ENCODE measurements around the gene LAMC1.

LAMC1 gene

GRCh38 chr1:182984138-182984537 lies 39.1 kb upstream of the LAMC1 start:
- no peaks in the 10 kb centered on the region for H4K20me1 ChIP-seq (ENCODE audit: insufficient read depth)
- H3K79me2 ChIP-seq (ENCODE audit: insufficient read depth, low read depth): no peaks in the 10 kb centered on the region
- no peak overlapping the region for H3K27ac ChIP-seq
- no peaks in the 10 kb centered on the region for H3K36me3 ChIP-seq (ENCODE audit: insufficient read depth)
- no peak overlapping the region for H3K4me3 ChIP-seq (IDR thresholded peaks at IDR 0.05; ENCODE audit: insufficient read depth, low read depth, low read length)
- H3K4me2 ChIP-seq: no peak overlapping the region
- H3K9ac ChIP-seq: no peak overlapping the region
- no peak overlapping the region for H2AFZ ChIP-seq (ENCODE audit: low read depth)
- H3K27me3 ChIP-seq (ENCODE audit: insufficient read depth, low read depth): no peaks in the 10 kb centered on the region
- no peak for TF ChIP-seq CTCF (conservative IDR thresholded peaks at IDR 0.05; ENCODE audit: low read depth, low read length)
- H3K4me1 ChIP-seq (ENCODE audit: low read depth, poor library complexity, severe bottlenecking): no peaks in the 10 kb centered on the region

- Histone ChIP-seq H3K27me3 (ENCODE audit: insufficient read depth, low read depth) (no peaks in the 10 kb centered on the region), H2AFZ (ENCODE audit: low read depth) (no peak overlapping the region), H4K20me1 (ENCODE audit: insufficient read depth) (no peaks in the 10 kb centered on the region), H3K9ac (no peak overlapping the region), H3K79me2 (ENCODE audit: insufficient read depth, low read depth) (no peaks in the 10 kb centered on the region), H3K4me3 (IDR thresholded peaks at IDR 0.05; ENCODE audit: insufficient read depth, low read depth, low read length) (no peak overlapping the region), H3K4me1 (ENCODE audit: low read depth, poor library complexity, severe bottlenecking) (no peaks in the 10 kb centered on the region), H3K4me2 (no peak overlapping the region), H3K27ac (no peak overlapping the region), H3K36me3 (ENCODE audit: insufficient read depth) (no peaks in the 10 kb centered on the region)
- no peak for TF ChIP-seq CTCF (conservative IDR thresholded peaks at IDR 0.05; ENCODE audit: low read depth, low read length)
Measured at GRCh38 chr1:182984621-182985020, 38.6 kb upstream of the LAMC1 start.

- Histone ChIP-seq H3K4me3 (IDR thresholded peaks at IDR 0.05; ENCODE audit: insufficient read depth, low read depth, low read length) (no peak overlapping the region), H3K4me2 (no peak overlapping the region), H3K9ac (no peak overlapping the region), H3K27ac (no peak overlapping the region), H2AFZ (ENCODE audit: low read depth) (no peak overlapping the region), H3K36me3 (ENCODE audit: insufficient read depth) (no peaks in the 10 kb centered on the region), H3K27me3 (ENCODE audit: insufficient read depth, low read depth) (no peaks in the 10 kb centered on the region), H3K79me2 (ENCODE audit: insufficient read depth, low read depth) (no peaks in the 10 kb centered on the region), H4K20me1 (ENCODE audit: insufficient read depth) (no peaks in the 10 kb centered on the region), H3K4me1 (ENCODE audit: low read depth, poor library complexity, severe bottlenecking) (no peaks in the 10 kb centered on the region)
- no peak for TF ChIP-seq CTCF (conservative IDR thresholded peaks at IDR 0.05; ENCODE audit: low read depth, low read length)
Measured at GRCh38 chr1:182985876-182986275, 37.3 kb upstream of the LAMC1 start.

- H3K36me3 ChIP-seq (ENCODE audit: insufficient read depth): no peaks in the 10 kb centered on the region
- no peaks in the 10 kb centered on the region for H4K20me1 ChIP-seq (ENCODE audit: insufficient read depth)
- H2AFZ ChIP-seq (ENCODE audit: low read depth): no peak overlapping the region
- no peak overlapping the region for H3K4me2 ChIP-seq
- H3K4me1 ChIP-seq (ENCODE audit: low read depth, poor library complexity, severe bottlenecking): no peaks in the 10 kb centered on the region
- H3K27ac ChIP-seq: no peak overlapping the region
- H3K4me3 ChIP-seq (IDR thresholded peaks at IDR 0.05; ENCODE audit: insufficient read depth, low read depth, low read length): no peak overlapping the region
- H3K79me2 ChIP-seq (ENCODE audit: insufficient read depth, low read depth): no peaks in the 10 kb centered on the region
- no peaks in the 10 kb centered on the region for H3K27me3 ChIP-seq (ENCODE audit: insufficient read depth, low read depth)
- no peak for TF ChIP-seq CTCF (conservative IDR thresholded peaks at IDR 0.05; ENCODE audit: low read depth, low read length)
- H3K9ac ChIP-seq: no peak overlapping the region
Measured at GRCh38 chr1:182990413-182991144, 32.6 kb upstream of the LAMC1 start.
